Activated naive CD4-positive, alpha-beta T cell treated with anti-CD3 and anti-CD28 coated beads, Interleukin-2, amount 50 U/mL, for 72 hours (primary cell): ENCODE data around the gene TIGD1. TPM values are rescaled to one million over a fixed set of nuclear protein-coding genes. Genes with fewer than 3 reads are reported as not detected.
A peak's percentile ranks its signal among the peaks of the same experiment; 100 is the strongest.
"Not testable (repeated sequence)": the region's sequence is repeated elsewhere in the genome, so short reads cannot be mapped to it uniquely, and the experiment has no call there.

Source experiments
- ATAC-seq, 2 donors: fragments of 150-1000 bp; cut with Tn5 transposase; 2 replicates each; pipeline ENCODE4 v1.10.0; 2021; ENCODE audit warnings: mild to moderate bottlenecking in 2 of 2, moderate library complexity in 2 of 2
- DNase-seq, 2 donors: peaks; one replicate each; pipeline ENCODE4 v3.0.0; 2021 to 2022; ENCODE audit warnings: low spot score in 2 of 2
- H3K27ac Mint-ChIP-seq, 2 donors: one replicate each; pipeline ENCODE4 v1.8.0; 2022; ENCODE audit warnings: mild to moderate bottlenecking in 2 of 2, mixed read lengths in 2 of 2
- H3K36me3 Mint-ChIP-seq, 2 donors: one replicate each; pipeline ENCODE4 v1.8.0; 2022; ENCODE audit warnings: mixed read lengths in 2 of 2
- H3K9me3 Mint-ChIP-seq, 2 donors: one replicate each; pipeline ENCODE4 v1.8.0; 2022; ENCODE audit warnings: mixed read lengths in 2 of 2
- total RNA-seq, 2 donors: library from RNA; stranded (reverse); gene quantifications; one replicate each; pipeline ENCODE4 v1.2.3, GENCODE V29; 2022

TIGD1 gene
- total RNA-seq, 2 donors from 2014 or later = 6.8 to 7.3 TPM

- Mint-ChIP-seq H3K27ac (peak overlapping the region in 1 of 2 donors; percentile 10), H3K36me3 (peaks cover 0 to 10% of the 10 kb centered on the region in 2 donors), H3K9me3 (no peaks in the 10 kb centered on the region)
- no peak for DNase-seq
- ATAC-seq = no peak
These were observed 24.5 kb upstream of the TIGD1 start for GRCh38 chr2:232574674-232575403.

GRCh38 chr2:232573771-232574435, 23.5 kb upstream of the TIGD1 start:
- DNase-seq (no peak), ATAC-seq (no peak)
- H3K9me3 Mint-ChIP-seq = no peaks in the 10 kb centered on the region
- no peak overlapping the region for H3K27ac Mint-ChIP-seq
- peaks cover 0 to 11% of the 10 kb centered on the region in 2 donors for H3K36me3 Mint-ChIP-seq

DNA sequence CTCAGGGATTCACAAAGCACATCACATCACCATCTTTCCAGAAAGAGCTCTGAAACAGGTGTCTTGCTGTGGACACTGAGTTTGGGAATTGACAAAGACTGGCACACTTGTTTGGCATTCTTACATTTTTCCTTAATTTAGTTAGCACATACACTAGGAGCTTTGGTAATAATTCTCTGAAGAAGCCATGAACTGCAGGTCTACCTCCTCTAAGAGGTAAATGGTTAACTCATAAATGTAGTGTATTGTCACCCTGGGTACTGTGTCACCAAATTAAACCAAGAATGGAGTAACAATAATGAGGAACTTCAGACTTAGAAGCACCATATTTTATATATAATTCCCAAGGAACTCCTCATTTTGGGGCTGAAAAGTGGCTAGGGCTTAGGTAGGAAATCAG, 22.7 kb upstream of the TIGD1 start:
- no peaks in the 10 kb centered on the region for H3K9me3 Mint-ChIP-seq
- DNase-seq = no peak
- peaks cover 0 to 8% of the 10 kb centered on the region in 2 donors for H3K36me3 Mint-ChIP-seq
- H3K27ac Mint-ChIP-seq = no peak overlapping the region
- no peak for ATAC-seq

DNA sequence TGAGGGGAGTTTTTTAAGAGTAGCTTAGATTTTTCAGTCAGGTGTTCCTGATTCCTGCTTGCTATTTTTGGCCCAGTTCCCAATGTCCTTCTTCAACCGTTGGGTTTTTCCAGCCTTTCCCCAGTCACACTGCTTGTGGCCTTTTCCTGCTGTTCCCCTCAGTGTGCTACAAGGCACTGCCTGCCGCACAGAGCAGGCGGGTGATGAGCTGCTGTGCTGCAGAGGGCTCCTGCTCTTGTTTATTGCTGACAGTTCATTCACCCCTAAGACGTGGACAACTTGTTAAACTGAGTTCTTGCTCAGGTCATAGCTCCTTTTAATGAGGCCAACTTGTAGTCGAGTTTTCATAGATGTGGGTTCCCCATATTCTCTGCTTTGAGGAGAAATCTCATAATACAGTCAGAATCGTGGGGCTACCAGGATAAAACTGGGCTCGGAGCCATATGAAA, 20.7 kb upstream of the TIGD1 start:
- ATAC-seq = no peak
- H3K36me3 Mint-ChIP-seq = peaks cover 0 to 16% of the 10 kb centered on the region in 2 donors

DNA sequence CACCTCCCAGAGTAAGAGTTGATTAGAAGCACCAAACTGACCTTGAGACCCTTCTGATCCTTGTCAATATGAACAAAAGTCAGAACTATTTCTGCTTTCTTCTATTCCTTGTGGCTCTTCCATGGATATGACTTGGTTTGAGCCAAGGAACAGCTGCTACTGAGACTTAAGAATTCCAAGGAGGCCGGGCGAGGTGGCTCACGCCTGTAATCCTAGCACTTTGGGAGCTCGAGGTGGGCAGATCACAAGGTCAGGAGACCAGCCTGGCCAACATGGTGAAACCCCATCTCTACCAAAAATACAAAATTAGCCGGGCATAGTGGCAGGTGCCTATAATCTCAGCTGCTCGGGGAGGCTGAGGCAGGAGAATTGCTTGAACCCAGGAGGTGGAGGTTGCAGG, 20.1 kb upstream of the TIGD1 start:
- not testable (repeated sequence) for ATAC-seq, DNase-seq, H3K9me3 Mint-ChIP-seq, H3K27ac Mint-ChIP-seq
- H3K36me3 Mint-ChIP-seq = peaks cover 0 to 16% of the 10 kb centered on the region in 2 donors

More for the DNA sequence above, 20.7 kb upstream of the TIGD1 start:
- Mint-ChIP-seq H3K27ac (no peak overlapping the region), H3K9me3 (no peaks in the 10 kb centered on the region)
- no peak for DNase-seq

GRCh38 chr2:232569541-232569940, 19.2 kb upstream of the TIGD1 start:
- H3K27ac Mint-ChIP-seq = peak overlapping the region in 1 of 2 donors; percentile 82
- H3K9me3 Mint-ChIP-seq = no peaks in the 10 kb centered on the region
- peaks cover 0 to 16% of the 10 kb centered on the region in 2 donors for H3K36me3 Mint-ChIP-seq
- ATAC-seq (no peak), DNase-seq (no peak)

GRCh38 chr2:232568161-232568560, 17.8 kb upstream of the TIGD1 start:
- no peak for DNase-seq
- Mint-ChIP-seq H3K36me3 (peaks cover 0 to 16% of the 10 kb centered on the region in 2 donors), H3K9me3 (no peaks in the 10 kb centered on the region), H3K27ac (no peak overlapping the region)
- no peak for ATAC-seq

DNA sequence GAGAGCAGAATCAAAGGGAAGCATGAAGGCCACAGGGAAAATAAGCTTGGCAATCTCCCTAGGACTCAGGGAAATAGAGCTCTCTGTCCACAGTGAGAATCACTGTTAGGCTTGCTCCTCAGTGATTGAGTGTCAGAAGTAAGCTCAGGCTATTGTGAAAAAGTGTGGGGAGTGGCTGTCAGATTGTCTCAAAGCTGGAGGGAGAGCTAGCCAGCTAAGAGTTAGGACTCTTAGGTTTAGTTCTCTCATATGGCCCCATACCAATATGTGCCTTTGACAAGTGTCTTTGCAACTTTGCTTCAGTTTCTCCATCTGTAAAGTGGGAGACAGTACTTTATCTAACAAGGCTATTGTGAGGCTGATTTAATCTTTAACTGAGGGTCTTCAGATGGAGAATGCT, 17.4 kb upstream of the TIGD1 start:
- no peak for ATAC-seq
- H3K9me3 Mint-ChIP-seq = no peaks in the 10 kb centered on the region
- DNase-seq = no peak
- peaks cover 0 to 16% of the 10 kb centered on the region in 2 donors for H3K36me3 Mint-ChIP-seq
- no peak overlapping the region for H3K27ac Mint-ChIP-seq

- ATAC-seq (peak; percentile 31 to 51), DNase-seq (no peak)
- H3K27ac Mint-ChIP-seq = no peak overlapping the region
- no peaks in the 10 kb centered on the region for H3K9me3 Mint-ChIP-seq
- H3K36me3 Mint-ChIP-seq = peaks cover 0 to 17% of the 10 kb centered on the region in 2 donors
These were observed 13.2 kb upstream of the TIGD1 start for GRCh38 chr2:232563580-232563979.

DNA sequence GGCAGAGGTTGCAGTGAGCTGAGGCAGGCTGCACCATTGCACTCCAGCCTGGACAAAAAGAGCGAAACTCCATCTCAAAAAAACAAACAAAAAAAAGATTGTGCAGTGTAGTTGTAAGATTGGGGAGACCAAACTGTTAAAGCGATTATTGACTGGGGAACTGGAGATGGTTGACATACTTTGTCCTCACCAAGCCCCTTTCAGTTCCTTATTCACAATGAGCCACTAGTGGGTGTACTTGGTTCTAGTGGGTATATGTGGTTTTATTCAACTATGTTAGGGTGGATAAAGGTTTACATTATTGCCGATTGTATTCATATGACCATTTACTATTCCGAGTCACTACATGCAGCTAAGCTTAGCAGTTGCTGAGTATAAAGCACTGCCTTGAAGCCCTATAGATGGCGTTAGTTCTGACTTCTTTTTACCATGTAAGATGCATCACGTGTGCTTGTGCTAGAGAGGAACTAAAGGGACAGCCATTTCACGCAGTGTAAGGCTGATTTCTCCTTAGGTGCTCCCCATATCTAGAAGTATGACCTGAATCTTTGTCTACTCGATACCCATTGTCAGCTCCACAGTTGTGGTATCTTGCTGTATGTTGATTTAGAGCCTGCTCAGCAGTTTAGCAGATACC, 12.3 kb upstream of the TIGD1 start:
- ATAC-seq (no peak), DNase-seq (no peak)
- Mint-ChIP-seq H3K9me3 (no peaks in the 10 kb centered on the region), H3K27ac (no peak overlapping the region), H3K36me3 (peaks cover 4 to 20% of the 10 kb centered on the region in 2 donors)

DNA sequence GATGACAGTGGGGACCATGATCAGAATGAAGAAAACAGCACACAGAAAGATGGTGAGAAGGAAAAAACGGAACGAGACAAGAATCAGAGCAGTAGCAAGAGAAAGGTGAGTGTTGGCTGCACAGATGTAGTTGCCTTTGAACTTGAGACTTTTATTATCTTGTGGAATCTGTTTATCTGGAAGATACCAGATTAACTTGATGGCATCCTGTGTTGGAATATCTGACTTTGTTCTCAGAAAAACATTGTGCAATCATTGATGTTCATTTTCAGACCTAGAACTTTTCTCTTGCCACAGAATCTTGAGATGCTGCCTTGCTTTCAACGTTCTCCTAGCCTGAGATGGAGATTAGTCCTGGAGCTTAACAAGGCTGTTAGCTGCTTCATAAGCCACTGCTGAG, 6.1 kb upstream of the TIGD1 start:
- no peak overlapping the region for H3K27ac Mint-ChIP-seq
- no peak for ATAC-seq
- DNase-seq = no peak
- no peaks in the 10 kb centered on the region for H3K9me3 Mint-ChIP-seq
- peaks cover 8 to 27% of the 10 kb centered on the region in 2 donors for H3K36me3 Mint-ChIP-seq

DNA sequence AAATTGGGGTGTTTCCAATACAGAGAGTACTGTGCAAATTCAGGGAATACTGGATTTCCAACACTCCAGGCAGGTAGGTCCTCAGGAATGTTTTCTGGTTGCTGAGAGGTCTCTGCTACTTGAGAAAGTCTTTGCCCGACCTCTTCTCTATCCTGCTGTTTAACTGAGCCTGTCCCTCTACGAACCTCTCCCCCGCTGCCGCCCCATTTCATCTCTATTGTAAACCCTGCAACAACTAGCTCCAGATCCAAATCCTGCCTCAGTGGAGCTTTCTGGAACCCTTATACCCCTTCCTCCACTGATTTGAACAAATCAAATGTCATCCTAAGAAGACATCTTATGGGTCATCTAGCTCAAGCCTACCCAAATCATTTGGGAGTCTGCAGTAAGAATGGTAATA, 1.4 kb upstream of the TIGD1 start:
- ATAC-seq (no peak), DNase-seq (no peak)
- peaks cover 37 to 52% of the 10 kb centered on the region in 2 donors for H3K36me3 Mint-ChIP-seq
- H3K9me3 Mint-ChIP-seq = peaks cover 4% of the 10 kb centered on the region in 2 donors
- peak overlapping the region; percentile 96 to 99 for H3K27ac Mint-ChIP-seq

- Mint-ChIP-seq H3K36me3 (peaks cover 41 to 53% of the 10 kb centered on the region in 2 donors), H3K27ac (peak overlapping the region; percentile 96 to 99), H3K9me3 (peaks cover 4% of the 10 kb centered on the region in 2 donors)
- DNase-seq = no peak
- no peak for ATAC-seq
These were observed 887 bp upstream of the TIGD1 start for GRCh38 chr2:232551250-232551638.

- Mint-ChIP-seq H3K27ac (peak overlapping the region; percentile 96 to 100), H3K36me3 (peaks cover 41 to 62% of the 10 kb centered on the region in 2 donors), H3K9me3 (peaks cover 4% of the 10 kb centered on the region in 2 donors)
- ATAC-seq (no peak), DNase-seq (no peak)
These were observed 553 bp downstream of the TIGD1 start for GRCh38 chr2:232549655-232550353.

DNA sequence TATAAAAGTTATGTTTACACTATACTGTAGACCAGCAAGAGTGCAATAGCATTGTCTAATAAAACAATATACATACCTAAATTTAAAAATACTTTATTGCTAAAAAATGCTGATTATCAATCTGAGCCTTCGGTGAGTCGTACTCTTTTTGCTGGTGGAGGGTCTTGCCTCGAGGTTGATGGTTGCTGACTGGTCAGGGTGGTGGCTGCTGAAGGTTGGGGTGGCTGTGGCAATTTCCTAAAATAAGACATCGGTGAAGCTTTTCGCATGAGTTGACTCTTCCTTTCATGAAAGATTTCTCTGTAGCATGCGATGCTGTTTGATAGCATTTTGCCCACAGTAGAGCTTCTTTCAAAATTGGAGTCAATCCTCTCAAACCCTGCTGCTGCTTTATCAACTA, 2.4 kb downstream of the TIGD1 start:
- Mint-ChIP-seq H3K9me3 (peaks cover 4% of the 10 kb centered on the region in 2 donors), H3K36me3 (peaks cover 41 to 63% of the 10 kb centered on the region in 2 donors), H3K27ac (no peak overlapping the region)
- ATAC-seq (no peak), DNase-seq (no peak)

DNA sequence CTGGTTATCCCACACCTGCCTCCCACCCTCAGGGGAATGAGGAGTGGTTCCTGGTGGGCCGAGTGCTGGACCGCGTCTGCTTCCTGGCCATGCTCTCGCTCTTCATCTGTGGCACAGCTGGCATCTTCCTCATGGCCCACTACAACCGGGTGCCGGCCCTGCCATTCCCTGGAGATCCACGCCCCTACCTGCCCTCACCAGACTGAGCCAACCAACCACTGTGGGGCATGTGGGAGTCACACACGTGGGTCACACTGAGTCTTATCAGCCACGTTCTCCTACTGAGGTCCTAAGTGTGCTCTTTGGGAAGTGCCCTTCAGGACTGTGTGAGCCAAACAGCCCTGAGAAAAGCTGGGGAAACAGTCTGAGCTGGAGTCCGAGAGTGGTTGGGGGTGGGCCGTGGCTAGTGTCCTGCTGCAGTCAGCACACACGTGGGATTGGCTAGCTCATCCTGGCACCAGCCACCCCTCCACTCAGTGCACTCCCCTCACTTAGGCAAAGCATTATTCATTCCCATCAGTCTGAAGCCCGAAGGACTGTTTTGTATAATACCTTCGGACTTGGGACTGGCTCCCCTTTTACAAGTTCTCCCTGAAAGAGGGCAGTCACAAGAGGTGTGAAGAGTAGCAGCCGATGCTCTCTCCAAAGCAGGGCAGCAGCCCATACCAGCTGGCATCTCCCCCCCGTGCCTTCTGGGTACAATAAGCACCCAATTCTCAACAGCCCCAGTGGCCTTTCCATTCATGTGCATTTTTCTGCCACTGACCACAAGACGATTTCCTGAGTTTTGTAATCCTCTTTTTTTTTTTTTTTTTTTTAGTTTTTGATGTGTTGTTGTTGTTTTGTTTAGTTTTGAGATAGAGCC, 4.6 kb downstream of the TIGD1 start:
- no peak for DNase-seq
- ATAC-seq = no peak
- Mint-ChIP-seq H3K9me3 (peaks cover 4% of the 10 kb centered on the region in 2 donors), H3K27ac (peak overlapping the region in 1 of 2 donors; percentile 81), H3K36me3 (peaks cover 34 to 53% of the 10 kb centered on the region in 2 donors)
